ENCODE data around the gene CMTM1. TPM values are rescaled to one million over a fixed set of nuclear protein-coding genes. Genes with fewer than 3 reads are reported as not detected.

The CMTM1 gene
- total RNA-seq, 1 donor from 2014 or later: 17.9 TPM

Other genes with a start within 250 kb of the CMTM1 start
- not detected in 2 replicates for gene CDH5, start 199.7 kb upstream of the CMTM1 start, total RNA-seq
- gene BEAN1, start 139.1 kb upstream of the CMTM1 start, total RNA-seq: not detected in 2 replicates
- 12.9 and 16.3 TPM in 2 replicates for gene TK2, start 16.3 kb upstream of the CMTM1 start, total RNA-seq
- 140 and 144 TPM in 2 replicates for gene CKLF, start 13.9 kb upstream of the CMTM1 start, total RNA-seq
- gene CMTM2, start 13.0 kb downstream of the CMTM1 start, total RNA-seq: 1.00 and 1.3 TPM in 2 replicates
- gene CMTM3, start 38.3 kb downstream of the CMTM1 start, total RNA-seq: 114 and 115 TPM in 2 replicates
- gene CMTM4, start 130.3 kb downstream of the CMTM1 start, total RNA-seq: 0.80 and 1.0 TPM in 2 replicates
- 66.7 and 72.2 TPM in 2 replicates for gene DYNC1LI2, start 185.2 kb downstream of the CMTM1 start, total RNA-seq
- gene TERB1, start 235.1 kb downstream of the CMTM1 start, total RNA-seq: 0.11 and 0.25 TPM in 2 replicates